Loucy (cell line): ENCODE data around the gene MICAL3.

ENCODE experiments used
- CTCF ChIP-seq: fragments of 200-600 bp; sonication (generic); conservative IDR thresholded peaks from 2 replicates; pipeline ENCODE4 v1.5.1; 2014; ENCODE audit warnings: mild to moderate bottlenecking, antibody characterized with exemption, low read length
- EZH2phosphoT487 ChIP-seq: fragments of 200-600 bp; IDR thresholded peaks from 2 replicates; pipeline ENCODE4 v1.6.1; 2018; ENCODE audit warnings: antibody characterized with exemption, mild to moderate bottlenecking, moderate library complexity, borderline replicate concordance

DNA sequence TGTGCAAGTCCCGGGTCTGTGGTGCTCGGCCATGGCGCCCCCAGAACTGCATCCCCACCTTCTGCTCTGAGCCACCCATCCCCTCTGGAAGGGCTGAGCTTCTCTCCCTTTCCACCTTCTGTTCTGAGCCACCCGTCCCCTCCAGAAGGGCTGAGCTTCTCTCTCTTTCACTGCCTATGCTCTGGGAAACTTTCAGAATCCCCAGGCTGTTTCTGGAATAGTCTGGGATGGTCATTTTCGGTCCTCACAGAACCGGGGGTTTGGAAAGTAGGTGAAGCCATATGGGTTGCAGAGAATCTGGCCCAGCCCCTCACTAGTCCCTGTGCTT lies 246.7 kb downstream of the MICAL3 start:
- TF ChIP-seq CTCF, result no peak
- TF ChIP-seq EZH2phosphoT487, result no peak
